Omental fat pad (tissue), 4 donors: ENCODE measurements around the gene RPS5. TPM values are rescaled to one million over a fixed set of nuclear protein-coding genes. Genes with fewer than 3 reads are reported as not detected.
A peak's percentile ranks its signal among the peaks of the same experiment; 100 is the strongest.
"Not testable (repeated sequence)": the region's sequence is repeated elsewhere in the genome, so short reads cannot be mapped to it uniquely, and the experiment has no call there.

ENCODE experiments used
- ATAC-seq: fragments of 150-250 bp; one replicate; pipeline ENCODE4 v1.9.1; 2016; ENCODE audit warnings: mild to moderate bottlenecking, moderate library complexity; ENCODE audit not compliant: low FRiP score
- DNase-seq: peaks from one replicate; pipeline ENCODE4 v3.0.0-alpha.2; 2019; ENCODE audit warnings: low spot score
- total RNA-seq, 4 donors: library from RNA; depleted of rRNA; stranded (reverse); fragments of >200 nt; gene quantifications; one replicate each; pipeline ENCODE4 v1.1.0, GENCODE V29; 2016
- TF ChIP-seq, protein P1 (sequence below), 3 donors: fragments of 450-650 bp; IDR thresholded peaks; one replicate each; pipeline ENCODE4 v1.5.1; 2016 to 2017; ENCODE audit warnings: antibody characterized with exemption in 3 of 3, mild to moderate bottlenecking in 3 of 3, moderate library complexity in 2 of 3

RPS5 gene
- total RNA-seq, 4 donors from 2014 or later, result 1,379 to 1,993 (median 1,504) TPM

DNA sequence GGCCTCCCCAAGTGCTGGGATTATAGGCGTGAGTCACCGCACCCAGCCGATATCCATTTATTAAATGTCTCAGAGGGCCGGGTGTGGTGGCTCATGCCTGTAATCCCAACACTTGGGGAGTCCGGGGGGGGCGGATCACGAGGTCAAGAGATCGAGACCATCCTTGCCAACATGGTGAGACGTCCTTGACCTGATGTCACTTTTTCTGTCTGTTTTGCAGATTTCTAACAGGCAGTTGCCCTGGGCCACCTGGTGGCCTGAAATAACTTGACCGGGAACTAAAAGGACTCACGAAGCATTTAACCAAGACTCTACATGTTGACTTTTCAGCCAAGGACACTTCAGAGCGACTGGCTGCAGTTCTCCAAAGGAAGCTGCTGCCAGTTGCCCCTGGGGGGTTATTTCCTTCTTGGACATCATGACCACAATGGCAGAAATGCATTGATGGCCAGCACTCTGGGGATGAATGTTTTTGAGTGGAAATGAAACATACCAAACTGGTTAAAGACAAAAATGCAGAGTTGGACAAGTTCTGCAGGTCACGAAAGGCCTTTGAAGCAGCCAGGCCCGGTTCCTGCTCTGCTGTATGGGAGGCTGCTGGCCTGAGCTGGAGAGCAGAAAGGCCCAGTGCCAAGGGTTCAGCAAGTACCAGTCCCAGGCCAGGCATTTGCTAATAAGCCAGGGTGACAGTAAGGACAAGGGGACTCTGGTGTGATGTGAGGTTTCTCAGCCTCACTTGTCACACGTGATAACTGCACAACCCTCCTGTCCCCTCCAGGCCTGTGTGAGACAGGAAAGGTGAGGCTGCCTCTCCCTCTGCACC is 14.5 kb upstream of the RPS5 start:
- ATAC-seq, result no peak
- no peak for DNase-seq
- TF ChIP-seq, protein P1, sequence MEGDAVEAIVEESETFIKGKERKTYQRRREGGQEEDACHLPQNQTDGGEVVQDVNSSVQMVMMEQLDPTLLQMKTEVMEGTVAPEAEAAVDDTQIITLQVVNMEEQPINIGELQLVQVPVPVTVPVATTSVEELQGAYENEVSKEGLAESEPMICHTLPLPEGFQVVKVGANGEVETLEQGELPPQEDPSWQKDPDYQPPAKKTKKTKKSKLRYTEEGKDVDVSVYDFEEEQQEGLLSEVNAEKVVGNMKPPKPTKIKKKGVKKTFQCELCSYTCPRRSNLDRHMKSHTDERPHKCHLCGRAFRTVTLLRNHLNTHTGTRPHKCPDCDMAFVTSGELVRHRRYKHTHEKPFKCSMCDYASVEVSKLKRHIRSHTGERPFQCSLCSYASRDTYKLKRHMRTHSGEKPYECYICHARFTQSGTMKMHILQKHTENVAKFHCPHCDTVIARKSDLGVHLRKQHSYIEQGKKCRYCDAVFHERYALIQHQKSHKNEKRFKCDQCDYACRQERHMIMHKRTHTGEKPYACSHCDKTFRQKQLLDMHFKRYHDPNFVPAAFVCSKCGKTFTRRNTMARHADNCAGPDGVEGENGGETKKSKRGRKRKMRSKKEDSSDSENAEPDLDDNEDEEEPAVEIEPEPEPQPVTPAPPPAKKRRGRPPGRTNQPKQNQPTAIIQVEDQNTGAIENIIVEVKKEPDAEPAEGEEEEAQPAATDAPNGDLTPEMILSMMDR (IDR thresholded peaks at IDR 0.05), result no peak

DNA sequence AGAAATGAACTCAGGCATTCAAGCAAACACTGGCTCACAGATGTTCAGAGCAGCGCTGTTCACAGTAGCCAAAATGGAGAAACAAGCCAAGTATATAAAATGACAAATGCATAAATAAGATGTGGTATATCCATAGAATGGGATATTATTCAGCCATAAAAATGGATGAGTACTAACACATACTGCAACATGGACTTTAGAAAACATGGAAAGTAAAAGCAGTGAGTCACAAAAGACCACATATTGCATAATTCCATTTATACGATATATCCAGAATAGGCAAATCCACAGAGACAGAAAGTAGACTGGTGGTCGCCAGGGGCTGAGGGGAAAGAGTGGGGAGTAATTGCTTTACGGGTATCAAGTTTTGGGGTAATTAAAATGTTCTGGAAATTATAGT is 12.9 kb upstream of the RPS5 start:
- TF ChIP-seq, protein P1 (IDR thresholded peaks at IDR 0.05), result no peak
- no peak for ATAC-seq
- DNase-seq, result no peak

DNA sequence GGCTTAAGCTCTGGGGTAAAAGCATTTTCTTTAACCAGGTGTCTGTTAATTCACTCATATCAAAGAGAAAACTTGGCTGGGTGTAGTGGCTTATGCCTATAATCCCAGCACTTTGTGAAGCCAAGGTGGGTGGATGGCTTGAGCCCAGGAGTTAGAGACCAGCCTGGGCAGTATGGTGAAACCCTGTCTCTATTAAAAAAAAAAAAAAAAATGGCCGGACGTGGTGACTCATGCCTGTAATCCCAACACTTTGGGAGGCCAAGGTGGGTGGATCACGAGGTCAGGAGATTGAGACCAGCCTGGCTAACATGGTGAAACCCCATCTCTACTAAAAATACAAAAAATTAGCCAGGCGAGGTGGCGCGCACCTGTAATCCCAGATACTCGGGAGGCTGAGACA is 10.3 kb upstream of the RPS5 start:
- not testable (repeated sequence) for ATAC-seq, DNase-seq

DNA sequence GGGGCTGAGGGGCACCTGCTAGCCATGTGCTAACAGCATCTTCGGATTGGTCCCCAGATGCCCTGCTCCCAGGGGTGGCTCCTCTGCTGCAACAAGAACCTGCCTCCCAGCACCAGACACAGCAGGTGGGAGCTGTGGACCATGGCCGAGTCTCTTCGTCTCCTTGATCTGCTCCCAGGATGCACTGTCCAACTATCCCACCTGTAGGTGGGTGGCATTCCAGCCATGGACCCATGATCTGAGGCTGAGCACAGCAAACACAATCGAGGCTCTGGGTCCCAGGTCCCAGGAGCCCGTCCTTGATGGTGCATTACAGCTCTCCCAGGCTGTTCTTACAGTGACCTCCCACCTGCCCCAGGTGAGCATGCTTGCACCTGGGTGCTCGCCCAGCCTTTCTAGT is 7.8 kb upstream of the RPS5 start:
- no peak for ATAC-seq
- TF ChIP-seq, protein P1 (IDR thresholded peaks at IDR 0.05), result no peak
- DNase-seq, result no peak

DNA sequence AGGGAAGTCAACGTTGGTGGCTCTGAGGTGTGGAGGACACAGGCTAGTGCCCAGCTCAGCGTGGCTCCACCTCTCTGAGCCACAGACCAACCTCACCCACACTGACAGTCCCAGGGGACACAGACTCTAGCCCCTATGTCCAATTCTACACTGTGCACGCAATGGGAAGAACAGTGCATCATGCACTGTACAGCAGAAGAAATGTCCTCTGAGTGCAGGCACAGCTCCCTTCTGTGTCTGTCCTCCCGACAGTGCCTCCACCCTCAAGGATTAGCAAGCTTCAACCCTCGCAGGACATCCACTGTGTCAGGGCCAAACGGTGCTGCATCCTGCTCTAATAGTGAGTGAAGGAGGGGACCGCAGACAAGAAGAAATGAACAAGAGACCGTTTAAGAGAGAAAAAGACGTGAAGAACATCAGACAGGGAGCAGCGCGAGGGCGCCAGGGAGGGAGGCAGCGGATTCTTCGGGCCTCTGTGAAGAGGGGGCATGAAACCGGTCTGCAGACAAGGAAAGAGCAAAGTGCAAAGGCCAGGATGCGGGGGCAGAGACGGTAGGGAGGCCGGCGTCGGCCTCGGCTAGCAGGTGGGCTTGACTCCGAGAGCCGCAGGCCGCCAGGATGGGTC is 6.9 kb upstream of the RPS5 start:
- ATAC-seq, result no peak
- no peak for DNase-seq
- TF ChIP-seq, protein P1 (IDR thresholded peaks at IDR 0.05), result no peak

DNA sequence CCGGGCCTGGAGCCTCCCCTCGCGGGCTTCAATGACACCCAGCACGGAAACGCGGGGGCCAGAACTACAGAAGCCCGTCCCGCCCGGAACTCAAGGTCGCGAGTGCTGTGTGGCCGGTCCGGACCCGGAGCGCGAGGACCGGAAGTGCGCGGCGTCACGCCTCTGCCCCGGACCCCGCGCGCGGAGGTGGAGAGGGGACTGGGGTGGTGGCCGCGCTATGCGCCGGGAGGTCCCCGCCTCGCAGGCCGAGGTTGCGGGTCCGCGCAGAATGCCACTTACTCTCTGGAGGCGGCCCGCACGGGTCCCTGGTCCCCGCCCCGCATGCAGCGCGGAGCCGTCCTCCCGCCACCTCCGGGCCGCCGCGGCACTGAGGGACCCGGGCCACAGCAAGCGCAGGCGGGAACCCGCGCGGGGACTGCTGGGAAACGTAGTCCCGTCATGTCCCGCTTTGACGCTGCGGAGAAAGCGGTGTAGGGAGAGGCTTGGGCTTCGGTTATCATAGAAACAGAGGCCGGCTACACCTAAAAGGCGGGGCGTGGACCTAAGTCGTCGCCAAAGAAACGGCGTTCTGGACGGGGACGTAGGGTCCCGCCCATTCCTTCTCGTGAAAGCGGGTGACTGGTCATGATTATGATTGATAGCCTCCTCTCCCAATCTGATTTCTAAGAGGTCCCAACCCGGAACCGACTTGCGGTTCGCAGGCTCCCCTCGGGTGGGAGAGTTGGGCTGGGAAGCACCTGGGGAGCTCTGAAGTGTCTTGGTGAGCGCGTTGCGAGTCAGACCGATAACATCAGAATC is 6.2 kb upstream of the RPS5 start, which contains the start of gene ZNF837:
Gene ZNF837, minus strand, starts transcription at position 369 of the 798 bp plus-strand sequence. CDS start 11,698 bp downstream, outside the sequence.
- TF ChIP-seq, protein P1 (IDR thresholded peaks at IDR 0.05), result no peak

More for the DNA sequence above, 6.2 kb upstream of the RPS5 start, which contains the start of gene ZNF837:
- ATAC-seq, result peak; percentile 94
- DNase-seq, result peak; percentile 82
